ENCODE data around the gene PSENEN. TPM values are rescaled to one million over a fixed set of nuclear protein-coding genes. Genes with fewer than 3 reads are reported as not detected.
A peak's percentile ranks its signal among the peaks of the same experiment; 100 is the strongest.

PSENEN gene
- total and polyA plus RNA-seq, 2 experiments from 2014 or later = 39.1 to 106 TPM

DNA sequence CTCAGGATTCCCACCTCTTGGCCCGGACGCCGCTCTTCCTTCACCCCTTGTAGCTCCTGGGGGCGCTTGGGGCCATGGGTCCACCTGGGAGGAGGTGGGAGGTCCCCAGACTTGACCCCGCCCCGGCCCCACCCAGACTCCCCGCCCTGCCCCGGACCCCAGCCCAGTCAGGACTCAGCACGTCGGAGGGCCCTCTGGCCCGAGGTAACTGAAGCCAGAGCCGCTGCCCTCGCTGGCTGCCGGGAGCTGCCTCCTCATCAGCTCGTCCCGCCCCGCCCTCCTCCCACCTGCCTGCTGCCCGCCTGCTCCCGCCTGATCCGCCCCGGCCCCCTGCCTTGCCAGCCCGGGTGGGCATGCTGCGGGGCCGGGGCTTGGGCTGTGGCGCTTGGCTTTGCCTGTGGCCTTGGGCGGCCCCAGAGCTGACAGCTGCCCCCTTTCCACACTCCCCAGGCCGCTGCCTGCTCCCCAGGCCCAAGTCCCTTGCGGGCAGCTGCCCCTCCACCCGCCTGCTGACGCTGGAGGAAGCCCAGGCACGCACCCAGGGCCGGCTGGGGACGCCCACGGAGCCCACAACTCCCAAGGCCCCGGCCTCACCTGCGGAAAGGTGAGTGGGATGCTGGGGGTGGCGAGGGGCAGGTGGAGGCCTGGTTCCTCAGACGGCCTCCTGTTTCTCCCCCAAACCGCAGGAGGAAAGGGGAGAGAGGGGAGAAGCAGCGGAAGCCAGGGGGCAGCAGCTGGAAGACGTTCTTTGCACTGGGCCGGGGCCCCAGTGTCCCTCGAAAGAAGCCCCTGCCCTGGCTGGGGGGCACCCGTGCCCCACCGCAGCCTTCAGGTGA lies 39.3 kb downstream of the PSENEN start:
- Histone ChIP-seq H3K4me1 (ENCODE audit: insufficient read depth) (no peaks in the 10 kb centered on the region), H3K9me3 (ENCODE audit: low read depth) (no peaks in the 10 kb centered on the region), H3K79me2 (no peaks in the 10 kb centered on the region), H3K27me3 (no peaks in the 10 kb centered on the region), H4K20me1 (ENCODE audit: insufficient read depth, poor library complexity, severe bottlenecking) (no peaks in the 10 kb centered on the region), H3K36me3 (replicated peaks; ENCODE audit: insufficient read depth, low read depth) (no peaks in the 10 kb centered on the region), H3K27ac (no peak overlapping the region), H3K4me3 (no peak overlapping the region), H2AFZ (no peak overlapping the region), H3K9me2 (replicated peaks; ENCODE audit: insufficient read depth) (no peaks in the 10 kb centered on the region), H3K4me2 (peak overlapping the region; percentile 29)
- 66% methylated on average over 18 of the region's 45 CpGs for WGBS (ENCODE audit: low lambda C conversion rate, missing lambda C conversion rate)
- TF ChIP-seq EZH2 (IDR thresholded peaks at IDR 0.05; ENCODE audit: borderline replicate concordance) (no peak), EZH2phosphoT487 (IDR thresholded peaks at IDR 0.05; ENCODE audit: low read depth, severe bottlenecking, unreplicated experiment) (no peak)
- TF ChIP-seq, protein P1, sequence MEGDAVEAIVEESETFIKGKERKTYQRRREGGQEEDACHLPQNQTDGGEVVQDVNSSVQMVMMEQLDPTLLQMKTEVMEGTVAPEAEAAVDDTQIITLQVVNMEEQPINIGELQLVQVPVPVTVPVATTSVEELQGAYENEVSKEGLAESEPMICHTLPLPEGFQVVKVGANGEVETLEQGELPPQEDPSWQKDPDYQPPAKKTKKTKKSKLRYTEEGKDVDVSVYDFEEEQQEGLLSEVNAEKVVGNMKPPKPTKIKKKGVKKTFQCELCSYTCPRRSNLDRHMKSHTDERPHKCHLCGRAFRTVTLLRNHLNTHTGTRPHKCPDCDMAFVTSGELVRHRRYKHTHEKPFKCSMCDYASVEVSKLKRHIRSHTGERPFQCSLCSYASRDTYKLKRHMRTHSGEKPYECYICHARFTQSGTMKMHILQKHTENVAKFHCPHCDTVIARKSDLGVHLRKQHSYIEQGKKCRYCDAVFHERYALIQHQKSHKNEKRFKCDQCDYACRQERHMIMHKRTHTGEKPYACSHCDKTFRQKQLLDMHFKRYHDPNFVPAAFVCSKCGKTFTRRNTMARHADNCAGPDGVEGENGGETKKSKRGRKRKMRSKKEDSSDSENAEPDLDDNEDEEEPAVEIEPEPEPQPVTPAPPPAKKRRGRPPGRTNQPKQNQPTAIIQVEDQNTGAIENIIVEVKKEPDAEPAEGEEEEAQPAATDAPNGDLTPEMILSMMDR (IDR thresholded peaks at IDR 0.05; ENCODE audit: poor library complexity) = no peak
- peak; percentile 46 for DNase-seq (ENCODE audit: low spot score)

DNA sequence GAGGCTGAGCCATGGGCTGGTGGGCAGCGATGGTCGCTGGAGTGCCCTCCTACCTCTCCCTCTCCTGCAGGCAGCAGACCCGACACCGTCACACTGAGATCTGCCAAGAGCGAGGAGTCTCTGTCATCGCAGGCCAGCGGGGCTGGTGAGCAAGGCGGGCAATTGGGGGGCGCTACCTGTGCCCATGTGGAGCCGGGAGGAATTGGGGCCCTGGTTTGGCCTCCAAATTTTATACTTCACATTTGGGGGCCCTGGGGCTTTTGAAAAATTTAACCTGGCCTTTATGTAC lies 39.8 kb downstream of the PSENEN start:
- Histone ChIP-seq H3K27me3 (no peaks in the 10 kb centered on the region), H3K4me2 (no peak overlapping the region), H3K9me2 (replicated peaks; ENCODE audit: insufficient read depth) (no peaks in the 10 kb centered on the region), H3K27ac (no peak overlapping the region), H4K20me1 (ENCODE audit: insufficient read depth, poor library complexity, severe bottlenecking) (no peaks in the 10 kb centered on the region), H3K36me3 (replicated peaks; ENCODE audit: insufficient read depth, low read depth) (no peaks in the 10 kb centered on the region), H3K4me3 (no peak overlapping the region), H2AFZ (no peak overlapping the region), H3K79me2 (no peaks in the 10 kb centered on the region), H3K4me1 (ENCODE audit: insufficient read depth) (no peaks in the 10 kb centered on the region), H3K9me3 (ENCODE audit: low read depth) (no peaks in the 10 kb centered on the region)
- 85% methylated on average over 10 of the region's 10 CpGs for WGBS (ENCODE audit: low lambda C conversion rate, missing lambda C conversion rate)
- TF ChIP-seq EZH2 (IDR thresholded peaks at IDR 0.05; ENCODE audit: borderline replicate concordance) (no peak), EZH2phosphoT487 (IDR thresholded peaks at IDR 0.05; ENCODE audit: low read depth, severe bottlenecking, unreplicated experiment) (no peak)
- TF ChIP-seq, protein P1 (IDR thresholded peaks at IDR 0.05; ENCODE audit: poor library complexity) = no peak
- no peak for DNase-seq (ENCODE audit: low spot score)

DNA sequence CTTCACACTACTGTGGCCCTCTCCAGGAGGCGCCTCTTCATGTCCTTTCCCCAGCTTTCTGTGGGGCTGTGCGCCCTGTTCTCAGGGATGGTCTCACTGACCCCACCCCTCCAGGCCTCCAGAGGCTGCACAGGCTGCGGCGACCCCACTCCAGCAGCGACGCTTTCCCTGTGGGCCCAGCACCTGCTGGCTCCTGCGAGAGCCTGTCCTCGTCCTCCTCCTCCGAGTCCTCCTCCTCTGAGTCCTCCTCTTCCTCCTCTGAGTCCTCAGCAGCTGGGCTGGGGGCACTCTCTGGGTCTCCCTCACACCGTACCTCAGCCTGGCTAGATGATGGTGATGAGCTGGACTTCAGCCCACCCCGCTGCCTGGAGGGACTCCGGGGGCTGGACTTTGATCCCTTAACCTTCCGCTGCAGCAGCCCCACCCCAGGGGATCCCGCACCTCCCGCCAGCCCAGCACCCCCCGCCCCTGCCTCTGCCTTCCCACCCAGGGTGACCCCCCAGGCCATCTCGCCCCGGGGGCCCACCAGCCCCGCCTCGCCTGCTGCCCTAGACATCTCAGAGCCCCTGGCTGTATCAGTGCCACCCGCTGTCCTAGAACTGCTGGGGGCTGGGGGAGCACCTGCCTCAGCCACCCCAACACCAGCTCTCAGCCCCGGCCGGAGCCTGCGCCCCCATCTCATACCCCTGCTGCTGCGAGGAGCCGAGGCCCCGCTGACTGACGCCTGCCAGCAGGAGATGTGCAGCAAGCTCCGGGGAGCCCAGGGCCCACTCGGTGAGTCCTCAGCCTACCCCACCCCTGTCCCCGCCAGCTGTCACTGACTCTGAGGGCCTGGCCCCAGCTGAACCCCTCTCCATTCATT lies 41.1 kb downstream of the PSENEN start:
- Histone ChIP-seq H3K4me3 (no peak overlapping the region), H3K9me3 (ENCODE audit: low read depth) (no peaks in the 10 kb centered on the region), H3K9me2 (replicated peaks; ENCODE audit: insufficient read depth) (no peaks in the 10 kb centered on the region), H3K4me2 (no peak overlapping the region), H4K20me1 (ENCODE audit: insufficient read depth, poor library complexity, severe bottlenecking) (no peaks in the 10 kb centered on the region), H3K79me2 (no peaks in the 10 kb centered on the region), H3K36me3 (replicated peaks; ENCODE audit: insufficient read depth, low read depth) (no peaks in the 10 kb centered on the region), H3K27ac (no peak overlapping the region), H2AFZ (no peak overlapping the region), H3K27me3 (no peaks in the 10 kb centered on the region), H3K4me1 (ENCODE audit: insufficient read depth) (no peaks in the 10 kb centered on the region)
- no peak for DNase-seq (ENCODE audit: low spot score)
- 93% methylated on average over 21 of the region's 31 CpGs for WGBS (ENCODE audit: low lambda C conversion rate, missing lambda C conversion rate)
- TF ChIP-seq, protein P1 (IDR thresholded peaks at IDR 0.05; ENCODE audit: poor library complexity) = no peak
- TF ChIP-seq EZH2 (IDR thresholded peaks at IDR 0.05; ENCODE audit: borderline replicate concordance) (no peak), EZH2phosphoT487 (IDR thresholded peaks at IDR 0.05; ENCODE audit: low read depth, severe bottlenecking, unreplicated experiment) (no peak)
